ENCODE data around the gene SALL4. TPM values are rescaled to one million over a fixed set of nuclear protein-coding genes. Genes with fewer than 3 reads are reported as not detected.

SALL4 gene
- total RNA-seq, 1 donor from 2014 or later, result not detected

DNA sequence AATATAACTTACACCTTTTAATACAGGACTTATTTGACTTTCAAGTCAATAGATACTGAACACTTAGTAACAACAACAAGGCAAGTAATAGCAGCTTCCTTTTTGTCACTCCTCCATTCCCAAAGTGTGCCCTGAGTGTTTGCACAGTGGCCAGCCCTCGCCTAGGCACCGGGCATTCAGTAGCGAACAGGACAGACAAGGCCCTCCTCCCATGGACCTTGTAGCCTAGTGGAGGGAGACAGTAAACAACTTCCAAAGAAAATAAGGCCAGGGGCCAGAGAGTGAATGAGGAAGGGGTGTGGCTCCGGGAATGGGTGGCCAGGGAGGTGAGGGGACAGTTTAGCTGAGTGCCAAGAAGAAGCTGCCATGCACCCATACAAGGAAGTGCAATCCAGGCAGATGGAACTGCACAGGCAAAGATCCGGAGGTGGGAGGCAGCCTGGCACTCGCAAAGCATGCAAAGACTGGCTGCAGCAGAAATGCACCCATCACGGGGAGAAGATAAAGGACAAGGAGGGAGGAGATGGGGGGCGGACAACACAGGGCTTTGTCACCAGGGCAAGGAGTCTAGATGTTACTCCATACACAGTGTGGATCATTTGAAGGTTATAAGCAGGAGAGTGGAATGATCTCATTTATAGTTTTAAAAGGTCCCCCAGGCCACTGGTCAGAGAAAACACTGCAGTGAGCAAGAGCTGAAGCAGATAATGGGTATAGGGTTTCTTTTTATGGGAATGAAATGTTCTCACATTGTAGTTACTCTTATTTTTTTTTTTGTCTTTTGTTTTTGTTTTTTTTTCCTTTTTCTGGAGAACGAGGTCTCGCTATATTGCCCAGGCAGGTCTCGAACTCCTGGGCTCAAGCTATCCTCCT is 66.4 kb downstream of the SALL4 start:
- CTCF ChIA-PET, result no interaction called here
- ATAC-seq (ENCODE audit: low read depth), result no peak
- intact Hi-C loops (cut with micrococcal nuclease), result no loop called here
- Mint-ChIP-seq H3K4me3 (no peak overlapping the region), H3K9me3 (no peaks in the 10 kb centered on the region), H3K4me1 (no peaks in the 10 kb centered on the region), H3K36me3 (ENCODE audit: low read depth) (no peaks in the 10 kb centered on the region), H3K27ac (no peak overlapping the region), H3K27me3 (peaks cover 8% of the 10 kb centered on the region)
- TF ChIP-seq CTCF (IDR thresholded peaks at IDR 0.05), result no peak
- POLR2A ChIA-PET, result no interaction called here
- DNase-seq, result no peak

DNA sequence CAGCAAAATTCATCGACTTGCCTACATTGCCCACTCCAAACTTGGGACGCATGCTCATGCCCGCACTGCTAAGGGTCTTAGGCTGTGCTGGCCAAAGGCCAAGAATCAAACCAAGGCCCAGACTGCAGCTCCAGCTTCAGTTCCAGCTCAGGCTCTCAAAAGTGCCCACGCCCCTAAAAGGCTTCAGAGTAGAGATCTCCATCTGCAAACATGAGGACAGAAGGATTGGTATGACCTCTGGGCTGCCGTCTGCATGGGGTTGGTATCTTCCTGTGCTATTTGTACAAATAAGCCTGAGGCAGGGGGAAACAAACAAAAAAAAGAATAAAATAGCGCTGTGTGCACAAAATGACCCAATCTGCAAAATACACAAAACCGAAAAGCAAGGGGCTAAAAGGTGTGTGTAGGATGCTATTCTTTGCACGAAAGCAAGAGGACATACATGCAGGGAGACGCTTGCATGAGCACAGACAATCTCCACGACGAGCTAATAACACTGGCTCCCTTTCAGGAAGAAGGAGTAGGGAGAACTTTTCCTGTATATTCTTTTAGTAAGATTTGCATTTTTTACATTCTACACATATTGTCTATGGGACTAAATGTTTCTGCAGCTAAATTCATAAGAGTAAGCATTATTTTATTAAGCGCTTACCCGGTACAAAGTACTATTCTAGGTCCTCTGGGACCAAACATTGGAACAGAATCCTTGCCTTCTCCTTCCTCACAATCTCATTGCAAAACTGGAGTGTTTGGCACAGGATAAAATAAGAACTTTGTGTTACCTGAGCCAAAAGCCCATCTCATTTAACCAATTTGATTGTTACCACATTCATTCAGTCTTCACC is 67.2 kb downstream of the SALL4 start:
- Mint-ChIP-seq H3K36me3 (ENCODE audit: low read depth) (no peaks in the 10 kb centered on the region), H3K4me1 (no peaks in the 10 kb centered on the region), H3K9me3 (no peaks in the 10 kb centered on the region), H3K27me3 (peaks cover 8% of the 10 kb centered on the region), H3K27ac (no peak overlapping the region), H3K4me3 (no peak overlapping the region)
- ChIA-PET CTCF (no interaction called here), POLR2A (no interaction called here)
- TF ChIP-seq CTCF (IDR thresholded peaks at IDR 0.05), result no peak
- intact Hi-C loops (cut with micrococcal nuclease), result no loop called here
- ATAC-seq (ENCODE audit: low read depth), result no peak
- no peak for DNase-seq

DNA sequence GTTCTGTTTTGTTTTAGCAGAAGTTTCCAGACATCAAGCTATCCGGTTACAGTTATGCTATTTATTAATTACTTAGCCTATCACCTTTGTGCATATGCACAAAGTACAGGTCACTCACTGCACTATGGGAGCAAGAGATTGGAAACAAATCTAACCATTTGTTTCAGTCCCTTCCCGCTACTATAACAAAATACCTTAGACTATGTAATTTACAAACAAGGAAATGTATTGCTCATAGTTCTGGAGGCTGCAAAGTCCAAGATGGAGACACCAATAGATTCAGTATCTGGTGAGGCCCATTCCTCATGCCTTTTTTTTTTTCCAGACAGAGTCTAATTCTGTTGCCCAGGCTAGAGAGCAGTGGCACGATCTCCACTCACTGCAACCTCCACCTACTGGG is 69.3 kb downstream of the SALL4 start:
- no peaks in the 10 kb centered on the region for H3K4me1 Mint-ChIP-seq
- POLR2A ChIA-PET, result no interaction called here
- no peak overlapping the region for H3K4me3 Mint-ChIP-seq
- no peak for ATAC-seq (ENCODE audit: low read depth)
- H3K27me3 Mint-ChIP-seq, result peaks cover 6% of the 10 kb centered on the region
- H3K36me3 Mint-ChIP-seq (ENCODE audit: low read depth), result no peaks in the 10 kb centered on the region
- TF ChIP-seq CTCF (IDR thresholded peaks at IDR 0.05), result no peak
- intact Hi-C loops (cut with micrococcal nuclease), result no loop called here
- no peaks in the 10 kb centered on the region for H3K9me3 Mint-ChIP-seq
- DNase-seq, result no peak
- CTCF ChIA-PET, result no interaction called here
- no peak overlapping the region for H3K27ac Mint-ChIP-seq

Other genes starting within 250 kb of the SALL4 start
- gene ATP9A, start 34.1 kb downstream of the SALL4 start, total RNA-seq, result 0.07 TPM in 2 replicates